GM18520 (cell line): ENCODE results near the gene SYTL1.

Experiments
- ATAC-seq: cut with Tn5 transposase; IDR thresholded peaks from one replicate; pipeline ENCODE4 v1.9.1; 2021; ENCODE audit not compliant: unreplicated experiment

SYTL1 gene

DNA sequence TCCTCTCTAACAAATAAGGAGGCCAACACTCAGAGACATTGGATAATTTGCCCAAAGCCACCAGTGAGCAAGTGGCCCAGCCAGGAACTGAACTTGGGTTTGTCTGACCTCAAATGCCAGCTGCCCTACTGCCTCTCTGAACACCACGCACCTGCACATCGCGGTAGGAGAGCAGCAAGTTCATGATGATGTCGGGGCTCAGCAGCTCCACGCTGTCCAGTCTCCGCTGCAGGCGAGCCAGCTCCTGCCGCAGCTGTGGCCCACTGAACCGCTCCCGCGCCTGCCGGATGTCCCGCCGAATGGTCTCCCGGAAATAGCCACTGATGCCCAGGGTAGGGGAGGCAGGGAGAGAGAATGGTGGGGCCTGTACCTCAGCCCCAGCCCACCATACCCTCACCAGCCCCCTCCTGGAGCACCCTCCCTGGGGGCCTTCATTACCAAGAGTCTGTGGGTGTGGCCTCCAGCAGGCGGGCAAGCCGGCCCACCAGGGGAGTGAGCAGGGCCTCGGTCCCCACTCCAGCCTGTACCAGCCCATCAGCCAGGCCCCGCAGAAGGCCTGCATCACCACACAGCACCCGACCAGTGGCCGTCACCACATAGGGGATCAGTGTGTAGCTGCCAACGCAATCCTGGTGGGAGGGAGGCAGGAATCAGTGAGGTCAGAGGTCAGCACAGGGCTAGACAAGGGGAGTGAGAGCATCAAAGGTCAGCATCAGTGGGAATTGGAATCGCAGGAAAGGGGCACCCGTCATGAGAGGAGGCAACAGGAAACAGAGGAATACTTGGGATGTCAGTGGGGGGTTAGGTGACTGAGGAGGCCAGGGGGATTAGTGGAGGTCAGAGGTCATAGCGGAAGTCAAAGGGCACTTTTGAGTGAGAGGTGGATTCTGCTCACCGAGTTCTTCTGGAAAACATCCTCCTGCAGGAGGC, 22.2 kb downstream of the SYTL1 start:
- no peak for ATAC-seq

DNA sequence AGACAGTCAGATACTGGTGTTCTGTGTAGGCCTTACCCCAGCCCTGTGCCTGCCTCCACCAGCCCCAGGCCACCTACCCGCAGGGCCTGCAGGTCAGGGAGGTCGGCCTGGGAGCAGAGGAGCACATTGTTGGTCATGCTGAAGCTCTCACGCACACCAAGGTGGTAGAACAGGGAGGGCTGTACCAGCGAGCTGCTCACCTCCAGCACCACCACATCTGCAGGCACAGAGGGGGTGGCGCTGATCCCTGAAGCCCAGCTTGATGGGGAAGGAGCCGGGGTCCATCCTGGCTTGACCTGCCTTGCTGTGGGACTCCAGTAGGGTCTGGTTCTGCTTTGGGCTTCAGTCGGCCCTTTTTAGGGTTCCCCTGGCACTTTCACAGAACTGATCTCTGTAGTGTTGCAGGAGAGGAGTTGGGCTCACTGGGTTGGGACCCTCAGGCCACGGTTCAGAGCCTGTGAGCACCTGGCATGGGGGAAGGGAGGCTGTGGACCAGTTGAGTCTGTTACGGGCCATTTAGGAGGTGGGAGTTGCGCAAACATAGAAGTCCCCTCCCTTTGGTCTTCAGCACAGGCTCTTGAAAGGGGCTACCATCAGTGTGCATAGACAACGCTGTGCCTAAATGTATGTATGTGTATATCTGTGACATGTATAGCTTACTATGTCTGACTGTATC, 23.0 kb downstream of the SYTL1 start:
- no peak for ATAC-seq

DNA sequence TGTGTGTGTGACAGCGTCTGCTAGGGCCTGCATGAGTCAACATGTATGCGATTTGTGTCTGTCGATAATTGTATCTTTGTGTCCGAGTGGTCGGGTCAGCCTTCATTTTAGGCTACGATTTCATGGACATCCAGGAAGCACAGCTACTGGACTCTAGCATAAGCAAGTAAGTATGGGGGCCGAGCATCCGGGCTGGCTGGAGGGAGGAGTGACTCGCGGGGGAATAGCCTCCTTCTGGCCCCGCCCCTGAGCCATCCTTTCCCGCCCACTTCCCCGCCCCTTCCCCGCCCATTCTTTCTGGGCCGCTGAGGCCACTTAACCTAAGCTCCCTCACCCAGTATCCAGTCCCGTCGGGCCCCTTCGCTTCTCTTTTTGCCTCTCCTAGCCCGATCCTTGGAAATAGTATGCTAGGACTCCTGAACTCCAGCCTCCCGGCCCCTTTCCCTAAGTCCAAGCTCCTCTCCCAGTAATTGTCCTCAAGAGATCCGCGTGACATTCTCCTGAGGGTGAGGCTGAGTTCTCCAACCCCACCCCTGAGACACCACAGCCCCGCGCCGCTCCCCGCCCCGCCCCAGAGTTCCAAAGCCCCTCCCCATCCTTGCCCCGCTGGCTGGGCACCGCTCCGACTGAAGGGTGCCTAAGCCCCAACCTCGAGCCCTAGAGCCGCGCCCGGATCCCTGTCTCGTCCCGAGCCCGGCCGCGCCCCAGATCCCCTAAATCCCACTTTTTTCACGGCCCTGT, 23.7 kb downstream of the SYTL1 start:
- ATAC-seq, result no peak

DNA sequence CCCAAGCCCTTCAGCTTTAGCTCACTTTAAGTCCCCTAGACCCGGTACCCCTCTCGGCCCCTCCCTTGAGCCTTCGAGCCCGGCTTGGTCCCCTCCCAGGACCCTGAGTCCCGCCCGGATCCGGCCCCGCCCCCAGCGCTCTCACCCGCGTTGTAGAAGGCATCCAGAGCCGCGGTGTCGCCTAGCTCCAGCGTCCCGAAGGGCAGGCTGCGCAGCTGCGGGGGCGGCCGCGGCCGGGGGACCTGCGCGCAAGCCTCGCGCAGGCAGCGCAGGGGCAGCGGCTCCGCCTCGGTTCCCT, 24.2 kb downstream of the SYTL1 start:
- ATAC-seq, result no peak

DNA sequence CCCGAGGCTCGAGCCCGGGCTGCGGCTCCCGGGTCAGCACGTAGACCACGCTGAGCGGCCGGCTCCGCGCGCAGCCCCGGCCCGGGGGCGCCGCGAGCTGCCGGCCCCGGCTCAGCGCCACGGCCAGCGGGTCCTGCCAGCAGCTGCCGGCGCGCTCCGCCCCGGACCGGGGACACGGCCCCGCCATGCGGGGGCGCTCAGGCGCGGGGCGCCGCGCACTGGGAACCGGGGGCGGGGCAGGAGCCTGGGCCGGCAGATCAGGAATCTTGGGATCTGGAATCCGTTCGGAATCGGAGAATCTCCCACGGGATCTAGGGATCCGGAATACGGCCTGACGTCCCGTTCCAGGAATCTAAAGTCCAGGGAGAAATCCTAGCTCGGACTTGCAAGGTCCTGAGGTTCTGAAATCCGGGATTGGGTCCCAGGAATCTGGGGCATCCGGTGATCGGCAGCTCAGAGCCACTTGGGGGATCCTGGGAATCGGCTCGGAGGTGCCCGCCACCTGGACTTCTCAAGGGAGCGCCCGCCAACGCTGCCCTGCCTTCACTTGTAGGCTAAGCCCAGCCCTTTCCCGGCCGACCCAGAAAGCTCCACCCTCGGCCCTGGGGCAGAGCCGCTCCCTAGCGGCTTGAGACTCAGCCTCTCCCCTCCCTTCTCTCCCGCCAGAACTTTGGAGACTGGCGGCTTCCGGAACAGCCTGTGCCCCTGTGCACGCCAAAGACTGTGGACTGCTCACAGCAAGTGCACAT, 24.8 kb downstream of the SYTL1 start, which contains the start of gene MAP3K6:
Gene MAP3K6, minus strand, starts transcription at position 551 of the 749 bp plus-strand sequence. Its CDS starts 364 bp downstream, at position 187.
- no peak for ATAC-seq

DNA sequence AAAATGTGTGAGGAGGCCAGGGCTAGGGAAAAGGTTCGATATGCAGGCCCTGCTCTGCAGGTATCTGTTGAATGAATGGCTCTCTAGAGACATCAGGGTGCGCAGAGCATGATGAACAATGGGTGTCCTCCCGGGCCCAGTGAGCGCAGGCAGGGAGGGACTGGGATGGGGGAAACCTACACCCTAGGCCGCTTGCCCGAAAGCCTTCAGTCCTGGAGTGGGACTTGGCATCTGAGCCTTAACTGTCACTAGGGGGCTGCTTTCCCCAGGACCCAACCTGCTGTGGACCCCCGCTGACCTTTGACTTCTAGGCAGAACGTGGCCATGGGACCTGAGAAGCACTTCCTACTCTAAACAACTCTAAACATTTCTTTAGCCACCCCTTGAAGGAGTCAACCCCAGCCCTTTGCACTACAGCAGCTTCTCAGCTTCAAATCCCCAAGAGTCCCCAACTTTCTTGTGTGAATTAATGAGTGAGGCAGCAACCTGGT, 25.4 kb downstream of the SYTL1 start:
- ATAC-seq, result no peak

DNA sequence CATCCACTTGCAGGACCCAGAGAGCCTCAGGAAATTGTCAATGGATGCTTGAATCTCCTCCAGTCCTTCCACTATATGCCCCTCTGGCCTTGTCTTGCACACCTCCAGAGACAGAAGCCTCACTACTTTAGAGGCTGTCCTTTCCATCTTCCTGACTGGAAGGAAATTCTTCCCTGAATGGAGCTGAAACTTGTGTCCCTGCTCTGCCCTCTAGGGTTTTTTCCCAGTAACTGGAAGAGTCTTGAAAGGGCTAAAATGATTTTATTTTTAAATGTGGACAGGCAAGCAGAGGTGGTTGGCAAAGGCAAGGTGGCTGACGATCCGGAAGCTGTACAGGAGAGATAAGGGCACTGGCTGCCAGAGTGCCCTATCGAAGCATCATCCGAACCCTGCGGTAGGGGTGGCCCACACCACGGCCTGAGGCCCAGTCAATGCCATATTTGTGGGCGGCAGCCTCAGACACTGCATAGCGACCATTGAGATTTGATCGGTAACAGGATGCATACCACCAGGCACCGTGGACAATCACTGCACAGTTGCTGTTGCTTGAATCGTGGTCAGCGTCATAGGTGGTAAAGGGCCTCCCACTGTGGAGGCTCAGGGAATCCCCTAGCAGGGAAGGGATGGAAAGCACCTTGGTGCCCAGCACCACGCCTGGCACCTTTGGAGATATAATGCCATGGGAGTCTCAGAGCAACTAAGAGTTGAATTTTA, 27.2 kb downstream of the SYTL1 start:
- ATAC-seq, result no peak

DNA sequence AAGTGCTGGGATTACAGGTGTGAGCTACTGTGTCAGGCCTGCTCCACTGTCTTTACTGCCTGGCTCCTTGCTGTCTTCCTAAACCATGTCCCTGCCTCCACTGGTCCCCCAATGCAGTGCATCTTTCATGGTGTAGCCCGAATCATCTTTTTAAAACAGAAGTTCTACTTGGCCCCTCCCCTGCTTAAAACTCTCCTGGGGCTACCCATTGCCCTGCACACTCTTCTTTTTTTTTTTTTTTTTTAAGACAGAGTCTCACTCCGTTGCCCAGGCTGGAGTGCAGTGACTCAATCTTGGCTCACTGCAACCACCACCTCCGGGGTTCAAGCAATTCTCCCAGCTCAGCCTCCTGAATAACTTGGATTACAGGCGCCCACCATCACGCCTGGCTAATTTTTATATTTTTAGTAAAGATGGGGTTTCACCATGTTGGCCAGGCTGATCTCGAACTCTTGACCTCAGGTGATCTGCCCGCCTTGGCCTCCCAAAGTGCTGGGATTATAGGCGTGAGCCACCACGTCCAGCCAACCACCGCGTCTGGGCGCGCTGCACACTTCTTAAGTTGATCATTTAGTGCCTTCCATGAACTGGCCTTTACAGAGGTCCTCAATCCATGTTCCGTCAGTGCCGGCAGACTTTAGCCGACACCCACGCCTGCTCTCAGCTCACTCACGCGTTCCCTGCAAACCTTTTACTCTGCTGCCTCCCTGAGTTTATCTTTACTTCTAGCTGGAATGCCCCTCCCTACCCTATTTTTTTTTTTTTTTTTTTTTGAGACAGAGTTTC, 30.4 kb downstream of the SYTL1 start:
- no peak for ATAC-seq

DNA sequence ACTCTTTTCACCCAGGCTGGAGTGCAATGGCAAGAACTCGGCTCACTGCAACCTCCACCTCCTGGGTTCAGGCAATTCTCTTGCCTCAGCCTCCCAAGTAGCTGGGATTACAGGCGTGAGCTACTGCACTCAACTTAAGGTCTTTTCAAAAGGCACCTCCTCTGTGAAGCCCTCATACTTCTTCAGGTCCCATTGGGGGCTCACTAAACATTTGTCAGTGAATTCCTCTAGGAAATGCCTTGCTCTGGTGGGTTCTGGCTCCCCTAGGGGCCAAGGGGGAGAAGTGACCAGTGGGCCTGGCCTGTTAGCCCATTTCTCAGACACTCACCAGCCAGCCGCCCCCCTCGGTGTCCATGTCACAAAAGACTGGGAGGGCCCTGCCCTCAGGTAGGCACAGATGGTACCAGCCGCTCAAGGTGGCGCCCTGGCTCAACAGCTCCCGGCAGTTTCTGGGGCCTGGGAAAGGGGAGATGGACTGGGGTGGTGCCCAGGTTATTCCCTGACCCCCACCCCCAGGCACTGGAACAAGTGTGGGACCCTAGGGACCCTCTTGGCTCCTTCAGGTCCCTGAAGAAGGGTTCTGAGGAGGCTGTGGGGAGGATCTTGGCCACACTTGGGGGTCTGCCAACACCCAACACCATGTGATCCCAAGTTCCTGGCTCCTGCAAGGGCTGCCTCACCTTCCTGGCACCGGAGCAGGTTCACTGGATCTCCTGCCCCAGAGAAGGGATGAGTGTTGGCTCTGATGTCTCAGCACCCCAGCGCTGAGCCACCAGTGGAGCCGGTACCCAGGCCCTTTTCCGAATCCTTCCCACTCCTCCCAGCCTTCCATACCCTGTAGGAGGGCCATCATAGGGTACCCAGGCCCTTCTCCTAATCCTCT, 31.2 kb downstream of the SYTL1 start:
- no peak for ATAC-seq

DNA sequence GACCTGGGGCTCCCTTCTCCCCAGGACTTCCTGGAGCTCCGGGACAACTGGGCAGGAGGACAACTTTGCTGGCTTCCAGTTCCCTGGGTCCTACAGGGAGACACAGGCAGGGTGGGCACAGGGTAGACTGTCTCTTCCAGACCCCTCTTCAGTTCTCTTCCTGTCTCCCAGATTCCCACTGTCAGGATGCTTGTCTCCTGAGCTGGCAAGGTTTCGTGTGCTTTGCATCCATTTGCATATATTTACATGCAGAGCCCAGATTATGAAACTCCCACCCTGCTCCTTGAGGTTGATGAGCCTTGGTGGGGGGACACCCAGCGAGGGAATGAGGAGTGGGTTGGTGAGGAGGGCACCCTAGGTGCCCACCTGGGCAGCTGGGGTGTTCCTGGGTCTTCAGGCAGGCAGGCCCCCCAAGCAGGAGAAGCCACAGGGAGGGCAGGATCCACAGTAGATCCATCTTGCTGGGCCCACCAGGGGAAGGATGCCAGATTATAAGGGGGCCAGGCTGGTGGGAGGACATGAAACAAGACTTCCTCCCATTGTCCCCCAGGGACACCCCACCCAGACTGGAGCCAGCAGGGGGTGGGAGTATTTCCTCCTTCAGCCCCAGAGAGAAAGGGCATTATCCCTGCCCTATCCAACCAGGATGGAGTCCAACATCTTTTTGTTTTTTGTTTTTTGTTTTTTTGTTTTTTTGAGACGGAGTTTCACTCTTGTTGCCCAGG, 32.7 kb downstream of the SYTL1 start, which contains the start of gene FCN3:
Gene FCN3, minus strand, starts transcription at position 463 of the 725 bp plus-strand sequence. Its CDS starts 6 bp downstream, at position 457.
- no peak for ATAC-seq

DNA sequence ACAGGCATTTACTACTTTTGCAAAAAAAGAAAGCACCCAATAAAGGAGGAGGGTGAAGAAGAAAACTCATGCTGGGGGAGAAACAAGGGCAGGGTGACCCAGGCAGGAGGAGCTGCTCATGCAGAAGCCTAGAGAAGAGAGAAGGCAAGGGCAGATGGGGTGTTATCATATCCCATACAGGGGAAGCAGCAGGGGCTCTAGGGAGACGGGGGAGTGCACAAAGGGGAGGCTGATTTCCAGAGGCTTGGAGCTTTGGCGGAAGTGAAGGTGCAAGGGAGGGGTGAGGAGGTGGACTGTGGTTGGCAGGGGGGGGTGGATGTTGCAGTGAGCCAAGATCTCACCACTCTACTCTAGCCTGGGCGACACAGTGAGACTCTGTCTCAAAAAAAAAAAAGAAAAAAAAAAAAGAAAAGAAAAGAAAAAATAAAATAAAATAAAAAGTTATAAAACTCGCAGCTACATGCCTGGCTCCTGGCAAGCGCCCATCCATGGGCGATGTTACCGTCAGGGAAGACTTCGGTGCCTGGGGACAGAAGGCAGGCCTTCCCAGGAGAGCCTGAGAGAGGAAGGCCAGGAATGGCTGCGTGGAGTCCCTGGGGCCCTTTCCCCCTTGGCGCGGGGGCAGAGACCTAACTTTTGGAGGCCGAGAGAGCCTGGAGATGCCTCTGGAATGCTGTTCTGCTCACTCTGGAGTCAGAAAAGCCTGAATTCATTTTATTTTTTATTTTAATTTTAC, 36.1 kb downstream of the SYTL1 start:
- no peak for ATAC-seq

DNA sequence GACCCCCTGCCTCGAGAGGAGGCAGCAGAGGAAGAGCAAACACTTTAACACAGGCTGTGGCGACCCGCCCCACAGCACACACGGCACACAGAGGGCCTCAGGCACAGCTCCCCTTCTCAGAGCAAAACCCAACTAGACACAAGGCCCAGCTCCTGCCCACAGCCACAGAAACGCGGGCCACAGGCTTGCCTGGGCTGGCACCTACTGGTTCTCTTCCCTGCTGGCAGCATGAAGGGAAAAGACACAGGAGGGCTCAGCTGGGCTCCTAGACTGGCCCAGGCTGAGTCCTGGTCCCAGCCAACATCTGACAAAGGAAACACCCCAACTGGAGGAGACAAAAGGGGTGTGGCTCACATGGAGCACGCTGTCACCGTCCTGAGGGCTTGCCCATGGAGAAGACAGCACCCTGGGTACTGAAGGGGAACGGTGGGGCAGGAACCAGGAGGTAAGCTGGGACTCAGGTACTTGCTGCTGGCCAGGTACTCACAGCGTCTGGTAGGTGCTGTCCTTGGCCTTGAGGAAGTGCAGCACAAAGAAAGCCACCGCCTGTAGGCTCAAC, 37.8 kb downstream of the SYTL1 start:
- no peak for ATAC-seq

DNA sequence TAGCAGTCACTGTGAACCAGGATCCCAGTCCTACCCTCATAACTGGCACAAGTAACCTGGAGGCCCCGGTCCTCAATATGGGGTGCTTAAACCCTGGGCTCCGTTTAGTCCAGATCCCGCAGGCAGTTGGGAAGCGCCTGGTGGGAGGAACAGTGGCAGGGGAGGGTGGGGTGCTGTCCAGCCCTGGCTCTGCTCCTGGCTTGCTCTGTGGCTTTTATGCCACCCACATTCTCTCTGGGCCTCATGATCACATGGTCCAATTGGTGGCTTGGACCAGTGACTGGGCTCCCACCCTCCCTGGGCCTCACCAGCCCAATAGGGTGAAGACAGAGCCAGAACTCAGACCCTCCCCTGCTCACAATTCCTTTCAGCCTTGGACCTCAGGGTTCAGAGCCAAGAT, 38.4 kb downstream of the SYTL1 start:
- no peak for ATAC-seq

DNA sequence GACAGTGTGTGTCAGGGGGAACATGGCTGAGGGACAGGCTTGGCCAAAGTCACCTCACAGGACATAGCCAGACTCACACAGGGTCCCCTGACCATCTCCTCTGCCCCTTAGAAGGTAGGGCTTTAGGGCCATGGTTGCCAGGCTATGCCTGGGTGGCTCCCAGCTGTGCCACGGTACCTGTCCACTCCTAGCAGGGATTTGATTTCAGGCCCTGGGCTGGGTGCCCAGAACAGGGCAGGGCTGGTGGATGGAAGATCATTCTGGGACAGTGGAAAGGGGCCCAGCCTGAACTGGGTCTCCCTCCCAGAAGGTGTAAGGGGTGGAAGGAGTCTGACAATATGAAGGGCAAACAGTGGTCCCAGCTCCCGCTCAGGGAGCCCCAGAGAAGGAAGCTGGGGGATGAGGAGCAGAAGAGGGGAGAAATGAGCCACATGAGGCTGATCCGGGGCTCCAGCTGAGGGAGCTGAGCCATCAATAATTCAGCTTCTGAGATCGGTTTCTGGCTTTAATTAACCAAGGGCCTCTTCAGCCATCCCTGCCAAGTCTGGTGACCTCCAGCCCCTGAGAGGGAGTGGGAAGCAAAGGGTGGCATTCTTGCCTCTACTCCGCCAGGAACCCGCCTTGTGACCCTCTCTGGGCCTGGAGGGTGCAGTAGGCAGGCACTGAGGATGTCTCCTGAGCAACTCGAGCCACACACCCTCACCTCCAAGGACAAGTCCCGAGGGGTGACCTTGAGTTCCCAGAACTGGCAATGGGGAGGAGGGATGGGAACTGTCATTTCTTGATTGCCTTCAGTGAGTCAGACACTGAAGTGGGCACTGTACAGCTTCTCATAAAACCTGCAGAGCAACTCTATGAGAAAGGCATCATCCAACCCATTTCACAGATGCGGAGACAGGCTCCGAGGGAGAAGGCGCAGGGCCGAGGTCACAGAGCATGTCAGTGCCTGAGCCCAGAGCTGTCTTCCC, 39.2 kb downstream of the SYTL1 start:
- no peak for ATAC-seq

DNA sequence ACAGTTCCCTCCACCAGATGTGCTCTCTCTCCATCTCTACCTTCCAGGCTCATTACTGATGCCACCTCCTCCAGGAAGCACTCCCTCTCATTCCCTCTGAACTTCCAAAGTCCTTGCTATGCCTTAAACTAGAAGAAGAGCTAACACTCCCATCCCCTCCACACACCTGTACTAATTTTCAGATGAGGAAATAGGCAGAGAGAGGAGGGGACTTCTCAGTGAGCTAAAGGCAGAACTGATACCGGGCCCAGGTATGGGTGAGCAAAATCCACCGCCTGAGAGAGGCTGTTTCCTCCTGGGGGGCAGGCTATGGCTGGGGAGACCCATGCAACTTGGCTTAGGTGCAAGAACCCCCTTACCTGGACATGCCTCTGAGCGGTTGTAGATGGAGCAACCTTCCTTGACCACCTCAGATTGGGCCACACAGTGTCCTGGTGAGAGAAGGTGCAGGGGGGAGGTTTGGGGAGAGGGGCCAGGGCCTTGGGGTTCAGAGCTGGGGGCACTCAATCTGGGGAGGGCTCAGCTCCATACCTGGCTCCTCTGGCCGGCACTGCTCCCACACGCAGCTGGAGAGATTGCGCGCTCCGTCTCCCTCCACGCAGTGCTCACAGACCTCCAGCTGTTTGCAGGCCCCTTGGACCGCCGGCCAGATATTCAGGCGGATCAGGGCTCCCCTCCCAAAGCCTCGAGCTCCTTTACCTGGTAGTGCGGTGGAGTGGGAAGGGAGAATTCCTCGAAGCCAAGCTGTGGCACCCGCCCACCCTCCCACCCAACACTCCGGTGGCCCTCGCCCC, 40.3 kb downstream of the SYTL1 start:
- ATAC-seq, result no peak
